PC-9 (cell line): ENCODE data around the gene CLEC16A. TPM values are rescaled to one million over a fixed set of nuclear protein-coding genes. Genes with fewer than 3 reads are reported as not detected.
"Not testable (repeated sequence)": the region's sequence is repeated elsewhere in the genome, so short reads cannot be mapped to it uniquely, and the experiment has no call there.

Source experiments
- BruUV-seq: library from RNA; stranded (reverse); fragments of 400-500 nt; replicated peaks from 2 replicates; lab custom pipeline; 2021; lab: Mats Ljungman, UMichigan
- CTCF ChIA-PET: fragments of 300-600 bp; sonication (Branson Sonifier 250); formaldehyde crosslinking; loops from one replicate; lab custom pipeline; 2022; ENCODE audit warnings: antibody characterized with exemption; lab: Charles Lee
- POLR2A ChIA-PET: fragments of 300-600 bp; sonication (Branson Sonifier 250); formaldehyde crosslinking; loops from one replicate; lab custom pipeline; 2022; ENCODE audit warnings: antibody characterized with exemption; ENCODE audit not compliant: unreplicated experiment; lab: Charles Lee
- DNase-seq, 2 experiments: peaks; one replicate each; pipeline versions ENCODE4 v3.0.0 to v3.0.0-alpha.2; 2015 to 2022; ENCODE audit warnings: mixed read lengths in 1 of 2
- H2AFZ ChIP-seq: fragments of 200-600 bp; sonication (generic); 2 replicates; pipeline ENCODE4 v1.8.1; 2017; ENCODE audit warnings: antibody characterized with exemption
- H3F3A ChIP-seq: fragments of 200-600 bp; sonication (generic); 2 replicates; pipeline ENCODE4 v1.8.1; 2017; ENCODE audit warnings: antibody characterized with exemption, mild to moderate bottlenecking, low read depth; ENCODE audit not compliant: insufficient read depth
- H3K27ac ChIP-seq: fragments of 200-600 bp; sonication (generic); 2 replicates; pipeline ENCODE4 v1.6.1; 2016; ENCODE audit warnings: mixed run types
- H3K27me3 ChIP-seq: fragments of 200-600 bp; sonication (generic); 2 replicates; pipeline ENCODE4 v1.6.1; 2016; ENCODE audit warnings: low read depth, mixed run types; ENCODE audit not compliant: insufficient read depth
- H3K36me3 ChIP-seq: fragments of 200-600 bp; sonication (generic); 2 replicates; pipeline ENCODE4 v1.6.1; 2016; ENCODE audit warnings: low read depth, mixed run types
- H3K4me1 ChIP-seq: fragments of 200-600 bp; sonication (generic); replicated peaks from 2 replicates; pipeline ENCODE4 v1.6.1; 2016; ENCODE audit warnings: mixed run types; ENCODE audit not compliant: insufficient read depth
- H3K4me2 ChIP-seq: fragments of 200-600 bp; sonication (generic); 2 replicates; pipeline ENCODE4 v1.6.1; 2017; ENCODE audit warnings: mixed run types
- H3K4me3 ChIP-seq: fragments of 200-600 bp; sonication (generic); 2 replicates; pipeline ENCODE4 v1.6.1; 2016; ENCODE audit warnings: mixed run types
- H3K79me2 ChIP-seq: fragments of 200-600 bp; sonication (generic); 2 replicates; pipeline ENCODE4 v1.6.1; 2017; ENCODE audit warnings: low read depth, mixed run types
- H3K9me2 ChIP-seq: fragments of 200-600 bp; sonication (generic); 2 replicates; pipeline ENCODE4 v1.8.1; 2017; ENCODE audit warnings: mild to moderate bottlenecking; ENCODE audit not compliant: insufficient read depth
- H3K9me3 ChIP-seq: fragments of 200-600 bp; sonication (generic); 2 replicates; pipeline ENCODE4 v1.8.1; 2016; ENCODE audit warnings: low read depth; ENCODE audit not compliant: insufficient read depth
- H4K20me1 ChIP-seq: fragments of 200-600 bp; sonication (generic); 2 replicates; pipeline ENCODE4 v1.8.1; 2017; ENCODE audit not compliant: insufficient read depth
- EZH2 ChIP-seq: fragments of 200-600 bp; sonication (generic); IDR thresholded peaks from 2 replicates; pipeline ENCODE4 v1.8.0; 2017; ENCODE audit warnings: antibody characterized with exemption, low read depth
- intact Hi-C: fragments of 100-400 bp; cut with micrococcal nuclease; formaldehyde crosslinking; loops from one replicate; pipeline ENCODE4 v1.10.0; 2022; ENCODE audit not compliant: unreplicated experiment
- total RNA-seq: library from RNA; stranded (reverse); gene quantifications from 2 replicates; pipeline ENCODE4 v1.2.3, GENCODE V29; 2021
- TF ChIP-seq, protein P1 (sequence below): fragments of 200-600 bp; sonication (generic); conservative IDR thresholded peaks from 2 replicates; pipeline ENCODE4 v1.6.1; 2017; ENCODE audit warnings: mixed run types, antibody characterized with exemption, mild to moderate bottlenecking, moderate library complexity

The CLEC16A gene
- total RNA-seq, 1 experiment from 2014 or later: 34.9 TPM

DNA sequence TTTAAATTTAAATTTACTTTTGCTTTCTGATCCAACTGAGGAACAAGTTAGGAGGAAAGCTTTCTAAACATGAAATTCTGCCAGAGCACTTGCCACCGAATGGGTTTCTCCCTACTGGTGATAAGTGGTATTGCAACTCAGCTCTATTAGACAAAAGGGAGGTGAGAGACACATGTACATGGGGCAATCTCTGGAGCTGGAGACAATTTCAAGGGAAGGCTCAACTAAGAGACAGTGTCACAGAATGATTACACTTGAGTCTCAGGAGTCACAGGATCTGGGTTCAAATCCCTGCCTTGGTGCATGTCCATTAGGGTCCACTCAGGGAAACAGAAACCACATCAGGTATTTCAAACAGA lies 274.2 kb downstream of the CLEC16A start:
- no peak for DNase-seq
- ChIA-PET POLR2A (interaction anchor here (0.7 kb wide), 1 partner anchor 1263 kb away, joined by 3 read pairs; no protein-coding TSS in a partner anchor), CTCF (interaction anchor here (0.8 kb wide), 1 partner anchor 235 kb away, joined by 9 read pairs; no protein-coding TSS in a partner anchor)

DNA sequence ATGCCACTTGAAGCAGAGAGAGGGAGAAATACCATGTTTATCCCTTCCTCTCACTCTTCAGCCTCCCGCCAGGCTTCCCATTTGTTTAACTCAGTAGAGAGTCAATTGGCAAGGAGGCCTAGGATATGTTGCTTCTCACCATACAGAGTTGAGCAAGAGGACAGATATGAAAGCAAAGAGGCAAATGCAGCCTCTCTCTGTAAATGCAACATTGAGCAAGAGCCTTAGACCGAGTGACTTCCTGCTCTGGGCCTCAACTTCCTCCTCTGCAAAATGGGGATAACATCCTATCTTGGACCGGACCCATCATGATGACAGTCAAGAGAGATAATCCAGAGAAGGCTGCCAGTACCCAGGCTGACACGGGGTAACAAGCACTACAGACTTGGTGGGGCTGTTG lies 274.8 kb downstream of the CLEC16A start:
- Histone ChIP-seq H3K27ac (no peak overlapping the region), H3K36me3 (no peaks in the 10 kb centered on the region), H3K4me2 (no peak overlapping the region), H3K9me2 (no peaks in the 10 kb centered on the region), H3K4me3 (no peak overlapping the region), H3K4me1 (no peaks in the 10 kb centered on the region), H2AFZ (no peak overlapping the region), H3K79me2 (no peaks in the 10 kb centered on the region), H3K9me3 (peaks cover 13% of the 10 kb centered on the region), H3K27me3 (no peaks in the 10 kb centered on the region), H4K20me1 (no peaks in the 10 kb centered on the region), H3F3A (no peaks in the 10 kb centered on the region)
- no peak for TF ChIP-seq EZH2
- TF ChIP-seq, protein P1, sequence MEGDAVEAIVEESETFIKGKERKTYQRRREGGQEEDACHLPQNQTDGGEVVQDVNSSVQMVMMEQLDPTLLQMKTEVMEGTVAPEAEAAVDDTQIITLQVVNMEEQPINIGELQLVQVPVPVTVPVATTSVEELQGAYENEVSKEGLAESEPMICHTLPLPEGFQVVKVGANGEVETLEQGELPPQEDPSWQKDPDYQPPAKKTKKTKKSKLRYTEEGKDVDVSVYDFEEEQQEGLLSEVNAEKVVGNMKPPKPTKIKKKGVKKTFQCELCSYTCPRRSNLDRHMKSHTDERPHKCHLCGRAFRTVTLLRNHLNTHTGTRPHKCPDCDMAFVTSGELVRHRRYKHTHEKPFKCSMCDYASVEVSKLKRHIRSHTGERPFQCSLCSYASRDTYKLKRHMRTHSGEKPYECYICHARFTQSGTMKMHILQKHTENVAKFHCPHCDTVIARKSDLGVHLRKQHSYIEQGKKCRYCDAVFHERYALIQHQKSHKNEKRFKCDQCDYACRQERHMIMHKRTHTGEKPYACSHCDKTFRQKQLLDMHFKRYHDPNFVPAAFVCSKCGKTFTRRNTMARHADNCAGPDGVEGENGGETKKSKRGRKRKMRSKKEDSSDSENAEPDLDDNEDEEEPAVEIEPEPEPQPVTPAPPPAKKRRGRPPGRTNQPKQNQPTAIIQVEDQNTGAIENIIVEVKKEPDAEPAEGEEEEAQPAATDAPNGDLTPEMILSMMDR: no peak
- BruUV-seq: no TSS peak
- CTCF ChIA-PET: no interaction called here
- POLR2A ChIA-PET: no interaction called here
- no peak for DNase-seq
- intact Hi-C loops: no loop called here

More for the DNA sequence above, 274.2 kb downstream of the CLEC16A start:
- BruUV-seq: no TSS peak
- Histone ChIP-seq H4K20me1 (no peaks in the 10 kb centered on the region), H3F3A (no peaks in the 10 kb centered on the region), H3K79me2 (no peaks in the 10 kb centered on the region), H3K9me3 (peaks cover 13% of the 10 kb centered on the region), H3K36me3 (no peaks in the 10 kb centered on the region), H3K27ac (no peak overlapping the region), H3K9me2 (no peaks in the 10 kb centered on the region), H3K4me3 (no peak overlapping the region), H3K27me3 (no peaks in the 10 kb centered on the region), H3K4me2 (no peak overlapping the region), H3K4me1 (no peaks in the 10 kb centered on the region), H2AFZ (no peak overlapping the region)
- TF ChIP-seq EZH2: no peak
- TF ChIP-seq, protein P1: peak; percentile 77
- intact Hi-C loops: no loop called here

DNA sequence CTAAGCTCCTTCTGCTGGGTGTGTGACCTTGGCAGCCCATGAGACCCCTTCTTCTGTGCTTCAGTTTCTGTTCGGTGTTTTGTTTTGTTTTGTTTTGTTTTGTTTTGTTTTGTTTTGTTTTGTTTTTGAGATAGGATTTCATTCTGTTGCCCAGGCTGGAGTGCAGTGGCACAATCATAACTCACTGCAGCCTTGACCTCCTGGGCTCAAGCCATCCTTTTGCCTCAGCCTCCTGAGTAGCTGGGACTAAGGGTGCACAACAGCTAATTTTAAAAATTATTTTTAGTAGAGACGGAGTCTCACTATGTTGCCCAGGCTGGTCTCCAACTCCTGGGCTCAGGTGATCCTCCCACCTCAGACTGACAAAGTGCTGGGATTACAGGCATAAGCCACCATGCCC lies 276.1 kb downstream of the CLEC16A start:
- H3K27me3 ChIP-seq, DNase-seq, H3K79me2 ChIP-seq, H3K27ac ChIP-seq, POLR2A ChIA-PET, H3K4me2 ChIP-seq, H3K36me3 ChIP-seq, H3K9me2 ChIP-seq, H3K4me3 ChIP-seq, H3F3A ChIP-seq, H3K4me1 ChIP-seq, BruUV-seq, intact Hi-C loops, H2AFZ ChIP-seq, H4K20me1 ChIP-seq, CTCF ChIA-PET: not testable (repeated sequence)
- H3K9me3 ChIP-seq: peaks cover 13% of the 10 kb centered on the region
